ENCODE data around the gene TJP3.
A peak's percentile ranks its signal among the peaks of the same experiment; 100 is the strongest.
"Not testable (repeated sequence)": the region's sequence is repeated elsewhere in the genome, so short reads cannot be mapped to it uniquely, and the experiment has no call there.

The TJP3 gene

DNA sequence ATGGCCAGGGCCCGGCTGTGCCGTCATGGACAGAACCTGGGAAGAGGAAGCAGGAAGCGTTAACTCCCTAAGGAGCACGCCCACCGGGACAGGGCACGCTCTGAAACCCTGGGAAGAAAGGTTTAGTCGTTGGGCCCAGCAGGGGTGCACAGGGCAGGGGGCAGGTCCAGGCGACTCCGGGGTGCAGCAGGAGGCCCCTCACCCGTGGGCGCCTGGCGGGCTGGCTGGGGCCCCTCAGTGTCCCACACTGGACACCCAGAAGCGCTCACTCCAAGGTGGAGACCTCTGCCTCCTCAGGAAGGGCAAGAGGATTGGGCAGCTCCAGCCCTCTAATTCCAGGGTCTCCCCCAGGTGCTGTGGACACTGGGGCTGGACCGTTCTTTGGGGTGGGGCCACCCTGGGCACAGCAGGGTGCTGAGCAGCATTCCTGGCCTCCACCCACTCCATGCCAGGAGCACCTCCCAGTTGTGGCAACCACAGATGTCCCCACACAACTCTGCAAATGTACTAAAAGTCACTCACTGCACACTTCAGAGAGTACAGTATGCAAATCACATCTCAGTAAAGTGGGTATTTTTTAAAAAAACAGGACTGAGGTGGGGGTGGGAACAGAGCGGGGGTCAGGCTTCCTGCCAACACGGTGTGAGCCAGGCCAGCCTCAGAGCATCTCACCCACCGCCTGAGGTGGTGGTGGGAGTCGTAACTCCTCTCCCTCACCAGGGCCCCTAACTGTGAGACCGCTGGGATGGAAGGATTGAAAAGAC lies 43.1 kb upstream of the TJP3 start:
- Histone ChIP-seq H2BK12ac (ENCODE audit: low read length) (no peak overlapping the region), H3K4me3 (ENCODE audit: low read length in 2 of 2) (no peak overlapping the region), H3K14ac (ENCODE audit: low read length) (no peak overlapping the region), H3K9ac (ENCODE audit: low read depth, low read length, poor library complexity) (no peak overlapping the region), H3K27me3 (ENCODE audit: control insufficient read depth in 3 of 3, insufficient read depth in 3 of 3, low read depth in 1 of 3, low read length in 3 of 3) (no peaks in the 10 kb centered on the region), H3K79me1 (ENCODE audit: low read depth, low read length) (peaks cover 25% of the 10 kb centered on the region), H2AK5ac (ENCODE audit: low read depth, low read length) (peak overlapping the region; percentile 29), H3K18ac (ENCODE audit: low read length) (peak overlapping the region; percentile 11), H4K8ac (ENCODE audit: low read depth, low read length) (peak overlapping the region; percentile 9), H3K23ac (ENCODE audit: low read depth, low read length, poor library complexity) (peak overlapping the region; percentile 4), H4K91ac (ENCODE audit: low read depth, low read length, poor library complexity) (no peak overlapping the region), H2BK120ac (ENCODE audit: low read depth, low read length) (no peak overlapping the region), H3K9me3 (replicated peaks in 1 of 2; ENCODE audit: control insufficient read depth in 2 of 2, insufficient read depth in 1 of 2, low read depth in 1 of 2, low read length in 2 of 2) (peaks cover 0 to 4% of the 10 kb centered on the region in 2 donors), H3K4me1 (ENCODE audit: control insufficient read depth in 2 of 2, insufficient read depth in 1 of 2, low read depth in 1 of 2, low read length in 2 of 2) (peaks cover 16 to 19% of the 10 kb centered on the region in 2 donors), H2BK5ac (ENCODE audit: low read length) (peak overlapping the region; percentile 29), H2BK15ac (ENCODE audit: low read length) (no peak overlapping the region), H3K27ac (replicated peaks; ENCODE audit: low read length) (no peak overlapping the region), H3K36me3 (replicated peaks in 1 of 2; ENCODE audit: control insufficient read depth in 2 of 2, insufficient read depth in 2 of 2, low read length in 2 of 2) (peaks cover 45% of the 10 kb centered on the region in 2 donors), H2AFZ (ENCODE audit: low read length) (no peak overlapping the region), H3K4me2 (ENCODE audit: insufficient read depth, low read length, poor library complexity, severe bottlenecking) (no peak overlapping the region), H3K4ac (ENCODE audit: low read length) (no peak overlapping the region)
- no peak for DNase-seq (ENCODE audit: low spot score)
- no CpG with 5 or more reads among the region's 19 CpGs for WGBS, 2 donors (ENCODE audit: extremely low coverage in 2 of 2, insufficient read length in 2 of 2, insufficient replicate concordance in 1 of 2)

DNA sequence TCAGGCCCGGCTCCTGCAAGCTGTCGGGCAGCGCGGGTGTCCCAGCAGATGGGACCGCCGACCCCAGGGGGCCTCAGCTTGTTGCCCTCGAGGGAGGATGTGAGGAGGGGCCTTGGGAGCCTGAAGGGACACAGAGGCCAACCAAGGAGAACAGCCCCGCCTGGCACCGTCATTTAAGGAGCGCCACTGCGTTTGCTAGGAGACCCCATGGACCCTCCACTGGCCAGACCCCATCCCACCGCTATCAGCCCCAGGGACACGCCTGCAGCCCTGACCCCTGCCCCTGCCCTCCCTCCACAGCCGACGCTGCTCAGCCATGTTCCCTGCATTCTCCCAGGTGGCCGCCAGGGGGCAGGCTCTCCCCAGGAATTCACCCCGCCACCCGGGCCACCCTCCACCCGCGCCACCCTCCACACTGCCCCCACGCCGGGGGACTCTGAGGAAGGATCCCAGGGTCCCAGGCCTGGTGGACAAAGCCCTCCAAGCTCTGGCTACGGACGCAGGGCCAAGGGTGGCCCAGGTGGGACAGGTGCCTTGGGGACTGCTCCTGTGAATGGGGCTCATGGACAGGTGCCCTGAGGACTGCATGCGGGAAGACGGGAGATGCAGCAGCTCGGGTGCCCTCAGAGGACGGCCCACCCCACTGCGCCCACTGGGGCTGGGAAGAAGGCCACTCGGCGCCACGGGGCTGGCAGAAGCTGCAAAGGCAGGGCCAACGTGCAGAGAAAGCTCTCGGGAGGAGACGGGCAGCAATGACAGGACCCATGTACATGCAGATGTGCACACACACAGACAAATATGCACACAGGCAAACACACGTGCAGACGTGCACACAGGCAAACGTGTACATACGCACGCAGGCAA lies 42.3 kb upstream of the TJP3 start:
- no CpG with 5 or more reads among the region's 40 CpGs for WGBS, 2 donors (ENCODE audit: extremely low coverage in 2 of 2, insufficient read length in 2 of 2, insufficient replicate concordance in 1 of 2)
- peak overlapping the region; percentile 82 for H3K14ac ChIP-seq (ENCODE audit: low read length)
- peak overlapping the region; percentile 72 for H4K91ac ChIP-seq (ENCODE audit: low read depth, low read length, poor library complexity)
- peak overlapping the region; percentile 93 for H4K8ac ChIP-seq (ENCODE audit: low read depth, low read length)
- no peak overlapping the region for H2BK120ac ChIP-seq (ENCODE audit: low read depth, low read length)
- H3K79me1 ChIP-seq (ENCODE audit: low read depth, low read length) = peaks cover 26% of the 10 kb centered on the region
- peaks cover 0 to 4% of the 10 kb centered on the region in 2 donors for H3K9me3 ChIP-seq (replicated peaks in 1 of 2; ENCODE audit: control insufficient read depth in 2 of 2, insufficient read depth in 1 of 2, low read depth in 1 of 2, low read length in 2 of 2)
- peaks cover 23 to 26% of the 10 kb centered on the region in 2 donors for H3K4me1 ChIP-seq (ENCODE audit: control insufficient read depth in 2 of 2, insufficient read depth in 1 of 2, low read depth in 1 of 2, low read length in 2 of 2)
- H2AFZ ChIP-seq (ENCODE audit: low read length) = no peak overlapping the region
- peak overlapping the region; percentile 58 for H3K4ac ChIP-seq (ENCODE audit: low read length)
- peak overlapping the region; percentile 77 for H3K9ac ChIP-seq (ENCODE audit: low read depth, low read length, poor library complexity)
- H3K4me2 ChIP-seq (ENCODE audit: insufficient read depth, low read length, poor library complexity, severe bottlenecking) = no peak overlapping the region
- peaks cover 39% of the 10 kb centered on the region in 2 donors for H3K36me3 ChIP-seq (replicated peaks in 1 of 2; ENCODE audit: control insufficient read depth in 2 of 2, insufficient read depth in 2 of 2, low read length in 2 of 2)
- peak overlapping the region; percentile 29 for H2BK5ac ChIP-seq (ENCODE audit: low read length)
- H2BK15ac ChIP-seq (ENCODE audit: low read length) = no peak overlapping the region
- H3K18ac ChIP-seq (ENCODE audit: low read length) = peak overlapping the region; percentile 86
- H2AK5ac ChIP-seq (ENCODE audit: low read depth, low read length) = peak overlapping the region; percentile 72
- DNase-seq (ENCODE audit: low spot score) = peak; percentile 53
- peak overlapping the region in 1 of 2 donors; percentile 41 for H3K4me3 ChIP-seq (ENCODE audit: low read length in 2 of 2)
- H3K27ac ChIP-seq (replicated peaks; ENCODE audit: low read length) = no peak overlapping the region
- no peaks in the 10 kb centered on the region for H3K27me3 ChIP-seq (ENCODE audit: control insufficient read depth in 3 of 3, insufficient read depth in 3 of 3, low read depth in 1 of 3, low read length in 3 of 3)
- peak overlapping the region; percentile 99 for H2BK12ac ChIP-seq (ENCODE audit: low read length)
- peak overlapping the region; percentile 95 for H3K23ac ChIP-seq (ENCODE audit: low read depth, low read length, poor library complexity)

DNA sequence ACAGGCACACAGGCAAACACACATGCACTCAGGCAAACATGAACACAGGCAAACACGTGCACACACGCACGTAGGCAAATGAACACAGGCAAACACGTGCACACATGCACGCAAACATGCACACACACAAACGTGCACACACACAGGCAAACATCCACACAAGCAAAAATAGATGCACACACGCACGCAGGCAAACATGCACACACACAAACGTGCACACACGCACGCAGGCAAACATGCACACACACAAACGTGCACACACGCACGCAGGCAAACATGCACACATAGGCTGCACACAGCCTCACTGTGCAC lies 41.7 kb upstream of the TJP3 start:
- H3K9me3 ChIP-seq (replicated peaks in 1 of 2; ENCODE audit: control insufficient read depth in 2 of 2, insufficient read depth in 1 of 2, low read depth in 1 of 2, low read length in 2 of 2); H2AFZ ChIP-seq (ENCODE audit: low read length); DNase-seq (ENCODE audit: low spot score); H2BK120ac ChIP-seq (ENCODE audit: low read depth, low read length); H3K27me3 ChIP-seq (ENCODE audit: control insufficient read depth in 3 of 3, insufficient read depth in 3 of 3, low read depth in 1 of 3, low read length in 3 of 3); H3K27ac ChIP-seq (replicated peaks; ENCODE audit: low read length); H3K4me2 ChIP-seq (ENCODE audit: insufficient read depth, low read length, poor library complexity, severe bottlenecking): not testable (repeated sequence)
- no CpG with 5 or more reads among the region's 14 CpGs for WGBS, 2 donors (ENCODE audit: extremely low coverage in 2 of 2, insufficient read length in 2 of 2, insufficient replicate concordance in 1 of 2)
- Histone ChIP-seq H2BK12ac (ENCODE audit: low read length) (peak overlapping the region; percentile 99), H3K14ac (ENCODE audit: low read length) (peak overlapping the region; percentile 82), H3K36me3 (replicated peaks in 1 of 2; ENCODE audit: control insufficient read depth in 2 of 2, insufficient read depth in 2 of 2, low read length in 2 of 2) (peaks cover 33 to 35% of the 10 kb centered on the region in 2 donors), H3K18ac (ENCODE audit: low read length) (peak overlapping the region; percentile 86), H3K79me1 (ENCODE audit: low read depth, low read length) (peaks cover 24% of the 10 kb centered on the region), H3K4ac (ENCODE audit: low read length) (peak overlapping the region; percentile 58), H3K23ac (ENCODE audit: low read depth, low read length, poor library complexity) (peak overlapping the region; percentile 95), H4K91ac (ENCODE audit: low read depth, low read length, poor library complexity) (peak overlapping the region; percentile 72), H3K4me1 (ENCODE audit: control insufficient read depth in 2 of 2, insufficient read depth in 1 of 2, low read depth in 1 of 2, low read length in 2 of 2) (peaks cover 29 to 32% of the 10 kb centered on the region in 2 donors), H2AK5ac (ENCODE audit: low read depth, low read length) (peak overlapping the region; percentile 75), H2BK15ac (ENCODE audit: low read length) (peak overlapping the region; percentile 85), H3K4me3 (ENCODE audit: low read length in 2 of 2) (peak overlapping the region in 1 of 2 donors; percentile 41), H3K9ac (ENCODE audit: low read depth, low read length, poor library complexity) (peak overlapping the region; percentile 77), H2BK5ac (ENCODE audit: low read length) (peak overlapping the region; percentile 29), H4K8ac (ENCODE audit: low read depth, low read length) (peak overlapping the region; percentile 93)
